ENCODE data around the gene PRELID2. TPM values are rescaled to one million over a fixed set of nuclear protein-coding genes. Genes with fewer than 3 reads are reported as not detected.

PRELID2 gene
- total RNA-seq, result 10 to 100 TPM; 21.8 to 54.5 (median 34.4) TPM

GRCh38 chr5:145834917-145835847 lies at the start of gene PRELID2:
PRELID2 (minus strand) TSS chr5:145835342; CDS start chr5:145835251, 91 bp downstream.
- no peaks in the 10 kb centered on the region for H3K9me3 ChIP-seq
- H3K27me3 ChIP-seq, result no peaks in the 10 kb centered on the region
- no peaks in the 10 kb centered on the region for H3K36me3 ChIP-seq
- H3K4me1 ChIP-seq, result peaks cover 3 to 9% of the 10 kb centered on the region in 2 donors
- H3K4me3 ChIP-seq, result peak within 1 kb of the TSS; percentile 62 to 78
- TF ChIP-seq CTCF (IDR thresholded peaks at IDR 0.05) (peak in 1 of 4 experiments; percentile 15), POLR2A (IDR thresholded peaks at IDR 0.05) (peak; percentile 54 to 56)
- peak within 1 kb of the TSS; percentile 67 to 74 for H3K27ac ChIP-seq
- intact Hi-C loops (cut with DNase I; ENCODE audit: low total_unique reads), result no loop called here
- DNase-seq, result peak; percentile 86 to 87

GRCh38 chr5:145874765-145875164 lies 39.6 kb upstream of the PRELID2 start:
- Histone ChIP-seq H3K27me3 (no peaks in the 10 kb centered on the region), H3K4me3 (no peak overlapping the region), H3K9me3 (no peaks in the 10 kb centered on the region), H3K4me1 (no peaks in the 10 kb centered on the region), H3K27ac (no peak overlapping the region), H3K36me3 (no peaks in the 10 kb centered on the region)
- TF ChIP-seq POLR2A (IDR thresholded peaks at IDR 0.05) (no peak), CTCF (IDR thresholded peaks at IDR 0.05) (no peak)
- no peak for DNase-seq
- intact Hi-C loops (cut with DNase I; ENCODE audit: low total_unique reads), result no loop called here

- no peaks in the 10 kb centered on the region for H3K36me3 ChIP-seq
- TF ChIP-seq CTCF (IDR thresholded peaks at IDR 0.05) (no peak), POLR2A (IDR thresholded peaks at IDR 0.05) (no peak)
- H3K27me3 ChIP-seq, result no peaks in the 10 kb centered on the region
- no peaks in the 10 kb centered on the region for H3K9me3 ChIP-seq
- intact Hi-C loops (cut with DNase I; ENCODE audit: low total_unique reads), result no loop called here
- no peak for DNase-seq
- no peaks in the 10 kb centered on the region for H3K4me1 ChIP-seq
- no peak within 1 kb of the TSS for H3K4me3 ChIP-seq
- no peak within 1 kb of the TSS for H3K27ac ChIP-seq
These were observed 37.8 kb upstream of the PRELID2 start, which contains the start of gene GRXCR2 for GRCh38 chr5:145872914-145873313. GRXCR2 (minus strand) TSS chr5:145873014; CDS start chr5:145872968, 46 bp downstream.

- H3K36me3 ChIP-seq, result no peaks in the 10 kb centered on the region
- H3K27ac ChIP-seq, result no peak overlapping the region
- no peak for TF ChIP-seq CTCF (IDR thresholded peaks at IDR 0.05)
- no peaks in the 10 kb centered on the region for H3K27me3 ChIP-seq
- no peaks in the 10 kb centered on the region for H3K9me3 ChIP-seq
- intact Hi-C loops (cut with DNase I; ENCODE audit: low total_unique reads), result no loop called here
- no peak for DNase-seq
- no peaks in the 10 kb centered on the region for H3K4me1 ChIP-seq
- no peak overlapping the region for H3K4me3 ChIP-seq
These were observed 37.3 kb upstream of the PRELID2 start for GRCh38 chr5:145872486-145872885.

- no peaks in the 10 kb centered on the region for H3K36me3 ChIP-seq
- H3K4me3 ChIP-seq, result no peak overlapping the region
- no peak for DNase-seq
- no peaks in the 10 kb centered on the region for H3K9me3 ChIP-seq
- TF ChIP-seq POLR2A (IDR thresholded peaks at IDR 0.05), result no peak
- TF ChIP-seq CTCF (IDR thresholded peaks at IDR 0.05), result no peak
- H3K4me1 ChIP-seq, result no peaks in the 10 kb centered on the region
- H3K27ac ChIP-seq, result no peak overlapping the region
- no peaks in the 10 kb centered on the region for H3K27me3 ChIP-seq
- intact Hi-C loops (cut with DNase I; ENCODE audit: low total_unique reads), result no loop called here
These were observed 34.6 kb upstream of the PRELID2 start for GRCh38 chr5:145869753-145870152.

Measured in uterus (tissue), 4 donors.